GM18867 (cell line): ENCODE data around the gene LDB2.

Experiments used
- ATAC-seq: cut with Tn5 transposase; IDR thresholded peaks from one replicate; pipeline ENCODE4 v1.9.1; 2021; ENCODE audit warnings: mild to moderate bottlenecking, moderate library complexity; ENCODE audit not compliant: unreplicated experiment

The LDB2 gene

DNA sequence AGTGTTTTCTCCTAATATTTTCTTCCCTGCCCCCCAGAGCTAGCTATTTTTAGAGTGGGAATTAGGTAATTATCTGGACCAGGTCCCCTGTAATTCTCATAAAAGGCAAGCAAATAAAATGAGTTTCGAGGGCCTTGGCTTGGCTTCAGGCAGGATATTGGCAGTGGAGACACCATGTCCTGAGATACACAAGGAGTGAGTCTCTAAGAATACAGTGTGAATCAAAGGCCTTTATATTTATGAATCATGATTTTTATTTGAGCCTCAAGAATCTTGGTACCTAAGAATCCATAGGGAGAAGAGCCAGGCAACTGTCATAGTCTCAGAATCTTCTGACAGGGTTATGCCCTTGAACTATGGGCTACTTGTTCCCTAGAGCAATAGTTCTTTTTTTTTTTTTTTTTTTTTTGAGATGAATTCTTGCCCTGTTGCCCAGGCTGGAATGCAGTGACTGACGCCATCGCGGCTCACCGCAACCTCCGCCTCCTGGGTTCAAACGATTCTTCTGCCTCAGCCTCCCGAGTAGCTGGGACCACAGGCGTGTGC lies 205.4 kb downstream of the LDB2 start:
- ATAC-seq, result no peak

- ATAC-seq, result no peak
Observed at GRCh38 chr4:16692524-16692923, 205.9 kb downstream of the LDB2 start.

- ATAC-seq, result no peak
Observed at GRCh38 chr4:16692046-16692445, 206.4 kb downstream of the LDB2 start.

DNA sequence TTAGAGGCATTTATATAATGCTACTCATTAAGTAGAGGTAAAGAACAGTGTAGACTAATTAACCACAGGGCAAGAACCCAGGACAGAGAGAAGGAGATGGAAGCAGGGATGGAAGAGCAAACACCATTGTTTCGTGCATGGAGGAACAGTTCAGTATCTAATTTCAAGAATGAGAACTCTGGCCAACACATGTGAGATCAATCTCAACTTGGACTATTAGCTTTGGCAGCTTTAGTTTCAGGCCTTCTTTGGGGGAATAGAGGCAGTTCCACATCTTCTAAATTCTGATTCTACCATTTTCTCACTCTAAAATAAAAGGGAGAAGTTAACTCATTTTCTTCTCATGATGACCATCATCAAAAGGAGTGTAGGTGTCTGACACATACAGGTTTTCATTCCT lies 207.0 kb downstream of the LDB2 start:
- no peak for ATAC-seq

GRCh38 chr4:16687845-16688244 lies 210.6 kb downstream of the LDB2 start:
- no peak for ATAC-seq

GRCh38 chr4:16687011-16687410 lies 211.4 kb downstream of the LDB2 start:
- no peak for ATAC-seq

GRCh38 chr4:16686195-16686594 lies 212.2 kb downstream of the LDB2 start:
- no peak for ATAC-seq

- ATAC-seq, result no peak
Observed at GRCh38 chr4:16685536-16685935, 212.9 kb downstream of the LDB2 start.

GRCh38 chr4:16684935-16685334 lies 213.5 kb downstream of the LDB2 start:
- ATAC-seq, result no peak

DNA sequence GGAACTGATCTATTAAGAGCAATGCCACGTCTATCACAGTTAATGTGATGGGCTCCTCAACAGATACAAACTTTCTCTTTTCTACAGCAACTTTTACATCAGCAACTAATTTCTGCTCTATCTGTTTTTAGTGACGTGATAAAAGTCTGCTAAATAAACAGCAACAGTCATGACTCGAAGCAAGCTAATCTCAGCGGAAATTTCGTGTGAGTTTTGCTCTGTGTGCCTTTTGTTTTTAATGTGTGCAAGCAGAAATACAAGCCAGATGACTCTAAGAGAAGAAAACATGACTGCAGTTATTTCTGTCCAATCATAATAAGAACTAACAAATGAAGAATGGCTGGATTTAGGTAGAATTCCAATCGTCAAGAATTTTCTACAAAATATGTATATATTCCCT lies 214.3 kb downstream of the LDB2 start:
- no peak for ATAC-seq

DNA sequence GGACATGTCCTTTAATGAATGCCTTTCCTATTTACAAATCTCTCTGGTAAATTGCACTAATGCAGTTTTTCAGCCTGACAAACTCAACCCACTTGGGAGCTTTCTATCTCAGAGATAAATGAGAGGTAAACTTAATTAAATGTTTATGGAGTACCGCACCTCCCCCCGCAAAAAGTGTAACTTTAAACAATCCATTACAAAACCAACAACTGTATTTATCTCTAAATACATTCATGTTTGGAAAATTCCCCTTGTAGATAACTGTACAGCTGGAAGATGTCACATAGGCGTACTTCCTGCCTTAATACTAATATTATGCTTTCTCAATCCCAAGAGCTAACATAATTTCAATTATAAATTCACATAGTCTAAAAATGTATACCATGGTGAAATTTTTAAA lies 215.5 kb downstream of the LDB2 start:
- no peak for ATAC-seq

GRCh38 chr4:16677001-16677944 lies 221.2 kb downstream of the LDB2 start:
- ATAC-seq, result no peak

DNA sequence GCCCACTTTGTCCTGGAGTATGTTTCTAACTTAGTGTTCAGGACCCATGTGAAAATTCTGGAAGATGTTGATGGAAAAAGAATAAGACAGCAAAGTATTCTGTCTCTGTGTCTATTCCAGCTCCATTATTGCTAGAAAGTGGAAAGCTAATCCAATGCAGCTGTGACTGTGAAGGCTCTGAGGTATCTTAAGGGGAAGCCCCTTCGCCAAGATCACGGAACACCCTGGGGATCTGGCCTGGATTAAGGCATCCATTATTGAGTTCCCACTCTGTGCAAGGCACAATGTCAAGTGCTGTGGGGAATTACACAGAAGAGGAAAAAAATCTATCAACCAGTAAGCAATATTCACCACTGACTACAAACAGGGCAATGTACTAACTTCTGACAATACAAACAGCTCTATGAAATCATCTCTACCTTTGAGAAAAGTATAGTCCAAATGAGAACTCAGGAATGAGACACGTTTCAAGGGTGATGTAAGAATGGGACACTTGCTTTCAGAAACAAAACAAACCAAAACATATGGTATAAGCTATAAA lies 222.1 kb downstream of the LDB2 start:
- ATAC-seq, result no peak

DNA sequence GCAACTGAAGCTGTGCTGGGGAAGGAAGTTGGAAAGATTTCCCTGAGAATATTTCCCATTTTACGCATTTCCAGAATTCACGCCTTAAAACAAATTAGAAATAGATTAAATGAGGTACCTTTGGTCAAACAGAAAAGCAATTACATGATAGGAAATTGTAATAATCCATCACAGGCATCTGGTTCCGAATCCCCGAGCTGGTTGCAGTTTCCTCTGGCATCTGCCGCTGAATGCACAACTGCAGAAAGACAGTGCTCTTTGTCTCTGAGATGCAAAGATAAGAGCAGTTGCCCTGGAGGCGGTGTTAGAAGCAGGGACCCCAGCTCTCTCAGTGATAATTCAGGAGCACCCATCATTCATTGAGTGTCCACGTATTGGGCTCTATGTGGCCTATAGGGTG lies 224.4 kb downstream of the LDB2 start:
- no peak for ATAC-seq

DNA sequence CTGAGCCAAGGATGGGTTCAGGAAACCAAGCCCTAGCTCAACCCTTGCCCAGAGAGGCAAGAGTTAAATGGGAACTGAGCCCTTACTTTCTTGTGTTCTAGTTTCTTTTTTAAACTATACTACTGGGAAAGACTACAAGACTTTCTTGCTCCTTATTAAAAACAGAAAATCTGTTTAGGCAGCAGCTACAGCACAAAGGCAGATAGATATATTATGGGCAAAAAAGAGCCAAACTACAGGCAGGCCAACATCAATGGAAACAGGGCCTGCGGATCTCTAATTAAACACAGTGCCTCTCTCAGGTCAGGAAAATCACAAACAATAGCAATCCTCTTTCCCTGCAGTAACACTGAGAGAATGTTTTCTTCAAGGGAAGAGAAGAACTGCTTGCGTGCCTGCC lies 226.0 kb downstream of the LDB2 start:
- no peak for ATAC-seq

- ATAC-seq, result no peak
Observed at GRCh38 chr4:16671741-16672140, 226.7 kb downstream of the LDB2 start.

DNA sequence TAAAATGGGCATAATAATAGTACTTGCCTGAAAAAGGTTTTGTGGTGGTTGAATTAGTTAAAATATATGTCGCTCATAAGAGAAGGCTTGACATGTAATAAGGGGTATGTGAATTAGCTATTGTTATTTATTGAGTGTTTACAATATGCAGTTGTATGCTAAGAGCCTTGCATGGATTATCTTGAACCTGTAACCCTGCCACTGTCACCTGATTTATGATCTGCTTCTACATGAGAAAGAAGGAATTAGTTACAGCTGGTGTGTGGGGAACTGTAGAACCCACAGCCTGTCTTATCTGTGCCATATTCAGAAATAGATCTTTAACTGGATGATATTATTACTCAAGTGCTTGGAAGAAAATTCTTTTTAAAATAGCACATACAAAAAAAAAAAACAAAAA lies 227.7 kb downstream of the LDB2 start:
- ATAC-seq, result no peak

- no peak for ATAC-seq
Observed at GRCh38 chr4:16669036-16669435, 229.4 kb downstream of the LDB2 start.

DNA sequence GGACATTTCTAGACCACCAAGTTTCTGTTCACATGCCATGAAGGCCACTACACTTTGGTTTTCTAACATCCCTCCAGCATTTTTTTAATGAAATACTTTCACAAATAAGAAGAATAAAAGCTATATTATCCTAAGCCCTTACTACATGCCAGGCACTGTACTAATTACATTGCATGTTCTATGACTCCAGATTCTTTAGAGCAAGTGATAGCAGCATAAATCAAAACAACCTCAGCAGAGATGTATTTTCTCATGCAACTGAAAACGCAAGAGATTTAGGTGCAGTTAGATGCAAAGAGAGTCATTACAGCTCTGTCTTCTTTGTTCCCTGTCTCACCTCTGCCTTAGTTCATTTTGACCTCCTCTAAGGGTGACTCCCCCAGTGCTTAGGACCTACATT lies 230.0 kb downstream of the LDB2 start:
- ATAC-seq, result no peak

GRCh38 chr4:16667464-16667863 lies 231.0 kb downstream of the LDB2 start:
- no peak for ATAC-seq

GRCh38 chr4:16665942-16666551 lies 232.4 kb downstream of the LDB2 start:
- ATAC-seq, result peak; percentile 46

- no peak for ATAC-seq
Observed at GRCh38 chr4:16663732-16664131, 234.7 kb downstream of the LDB2 start.
